Neural cell (in vitro differentiated cells): ENCODE data around the gene HFM1. TPM values are rescaled to one million over a fixed set of nuclear protein-coding genes. Genes with fewer than 3 reads are reported as not detected.

Source experiments
- H2AFZ ChIP-seq: fragments of 200-600, 300-800 bp; sonication (generic), shearing (Covaris generic); 2 replicates; pipeline ENCODE4 v1.6.0; 2014; ENCODE audit warnings: low read depth, mild to moderate bottlenecking, antibody characterized with exemption, low read length, moderate library complexity
- H3F3A ChIP-seq: fragments of 200-600 bp; shearing (Covaris generic); 2 replicates; pipeline ENCODE4 v1.6.1; 2016; ENCODE audit warnings: mild to moderate bottlenecking, moderate library complexity, mixed read lengths, antibody characterized with exemption, low read length; ENCODE audit not compliant: insufficient read depth, poor library complexity, severe bottlenecking
- H3K27ac ChIP-seq: fragments of 200-600, 300-800 bp; sonication (generic), shearing (Covaris generic); 2 replicates; pipeline ENCODE4 v1.5.1; 2014; ENCODE audit warnings: mild to moderate bottlenecking, low read length, moderate library complexity
- H3K27me3 ChIP-seq: fragments of 300-800, 200-600 bp; sonication (generic), shearing (Covaris generic); 2 replicates; pipeline ENCODE4 v1.6.0; 2014; ENCODE audit warnings: mild to moderate bottlenecking, low read depth, low read length, moderate library complexity; ENCODE audit not compliant: insufficient read depth
- H3K36me3 ChIP-seq: fragments of 300-800, 200-600 bp; sonication (generic), shearing (Covaris generic); 2 replicates; pipeline ENCODE4 v1.5.1; 2014; ENCODE audit warnings: mild to moderate bottlenecking, antibody characterized with exemption, low read length, moderate library complexity; ENCODE audit not compliant: insufficient read depth
- H3K4me2 ChIP-seq: fragments of 300-800, 200-600 bp; sonication (generic), shearing (Covaris generic); 2 replicates; pipeline ENCODE4 v1.6.0; 2014; ENCODE audit warnings: mild to moderate bottlenecking, low read length
- H3K4me3 ChIP-seq: fragments of 300-800, 200-600 bp; sonication (generic), shearing (Covaris generic); 2 replicates; pipeline ENCODE4 v1.5.1; 2014; ENCODE audit warnings: mild to moderate bottlenecking, low read length, moderate library complexity
- H3K79me2 ChIP-seq: fragments of 200-600 bp; shearing (Covaris generic); replicated peaks from 2 replicates; pipeline ENCODE4 v1.6.0; 2014; ENCODE audit warnings: mild to moderate bottlenecking, low read length, moderate library complexity; ENCODE audit not compliant: insufficient read depth
- H3K9ac ChIP-seq: fragments of 300-800, 200-600 bp; sonication (generic), shearing (Covaris generic); 2 replicates; pipeline ENCODE4 v1.6.1; 2016; ENCODE audit warnings: mild to moderate bottlenecking, low read length, mixed read lengths
- H3K9me2 ChIP-seq: fragments of 200-600 bp; shearing (Covaris generic); 2 replicates; pipeline ENCODE4 v1.6.1; 2016; ENCODE audit warnings: mild to moderate bottlenecking, low read length, mixed read lengths; ENCODE audit not compliant: insufficient read depth
- H3K9me3 ChIP-seq: fragments of 200-600, 300-800 bp; sonication (generic), shearing (Covaris generic); 2 replicates; pipeline ENCODE4 v1.6.1; 2016; ENCODE audit warnings: mild to moderate bottlenecking, mixed run types, low read length, moderate library complexity, mixed read lengths
- H4K20me1 ChIP-seq: fragments of 200-600 bp; shearing (Covaris generic); 2 replicates; pipeline ENCODE4 v1.6.1; 2016; ENCODE audit warnings: mild to moderate bottlenecking, mixed run types; ENCODE audit not compliant: insufficient read depth
- EP300 ChIP-seq: fragments of 450-650 bp; conservative IDR thresholded peaks from 2 replicates; pipeline ENCODE4 v1.6.1; 2014; ENCODE audit warnings: antibody characterized with exemption, mild to moderate bottlenecking, moderate library complexity; ENCODE audit not compliant: poor library complexity, severe bottlenecking
- EZH2 ChIP-seq: fragments of 200-600, 300-800 bp; shearing (Covaris generic), sonication (generic); IDR thresholded peaks from 2 replicates; pipeline ENCODE4 v1.6.1; 2014; ENCODE audit warnings: antibody characterized with exemption, low read length, borderline replicate concordance, mild to moderate bottlenecking; ENCODE audit not compliant: insufficient read depth, poor library complexity, severe bottlenecking
- MXI1 ChIP-seq: fragments of 450-650 bp; conservative IDR thresholded peaks from 2 replicates; pipeline ENCODE4 v1.6.1; 2014; ENCODE audit warnings: antibody characterized with exemption, mild to moderate bottlenecking; ENCODE audit not compliant: poor library complexity, severe bottlenecking
- POLR2AphosphoS5 ChIP-seq: IDR thresholded peaks from 2 replicates; pipeline ENCODE4 v1.6.1; 2012
- RAD21 ChIP-seq: fragments of 450-650 bp; conservative IDR thresholded peaks from 2 replicates; pipeline ENCODE4 v1.6.1; 2014; ENCODE audit warnings: antibody characterized with exemption, mild to moderate bottlenecking, moderate library complexity
- SMC3 ChIP-seq: fragments of 450-650 bp; conservative IDR thresholded peaks from 2 replicates; pipeline ENCODE4 v1.6.1; 2014; ENCODE audit warnings: antibody characterized with exemption, mild to moderate bottlenecking, moderate library complexity; ENCODE audit not compliant: poor library complexity
- TAF1 ChIP-seq: IDR thresholded peaks from 2 replicates; pipeline ENCODE4 v1.6.1; 2012; ENCODE audit warnings: low read depth
- polyA plus RNA-seq: library from polyadenylated mRNA; depleted of rRNA; stranded (reverse); fragments of >200 nt; gene quantifications from 2 replicates; pipeline ENCODE4 v1.2.3, GENCODE V29; 2014
- TF ChIP-seq, protein P1 (sequence below): fragments of 450-650 bp; IDR thresholded peaks from 2 replicates; pipeline ENCODE4 v1.5.1; 2014; ENCODE audit warnings: antibody characterized with exemption, mild to moderate bottlenecking, moderate library complexity; ENCODE audit not compliant: poor library complexity, severe bottlenecking
- TF ChIP-seq, protein P2 (sequence below): IDR thresholded peaks from 2 replicates; pipeline ENCODE4 v1.6.1; 2012; ENCODE audit warnings: borderline replicate concordance

The HFM1 gene
- polyA plus RNA-seq, 1 donor from 2014 or later: 30.5 TPM

DNA sequence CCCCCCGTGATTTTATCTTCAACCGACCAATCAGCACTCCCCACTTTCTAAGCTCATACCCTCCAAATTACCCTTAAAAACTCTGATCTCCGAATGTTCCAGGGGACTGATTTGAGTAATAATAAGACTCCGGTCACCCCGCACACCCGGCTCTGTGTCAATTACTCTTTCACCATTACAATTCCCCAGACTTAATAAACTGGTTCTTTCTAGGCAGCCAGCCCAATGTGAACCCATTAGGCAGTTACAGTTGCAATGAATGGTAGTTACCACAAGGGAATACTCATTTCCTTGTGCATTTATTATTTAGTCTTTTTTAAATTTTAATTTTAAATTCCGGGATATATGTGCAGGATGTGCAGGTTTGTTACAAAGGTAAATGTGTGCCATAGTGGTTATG is 177.9 kb downstream of the HFM1 start:
- H3K9ac ChIP-seq: no peak overlapping the region
- no peaks in the 10 kb centered on the region for H4K20me1 ChIP-seq

DNA sequence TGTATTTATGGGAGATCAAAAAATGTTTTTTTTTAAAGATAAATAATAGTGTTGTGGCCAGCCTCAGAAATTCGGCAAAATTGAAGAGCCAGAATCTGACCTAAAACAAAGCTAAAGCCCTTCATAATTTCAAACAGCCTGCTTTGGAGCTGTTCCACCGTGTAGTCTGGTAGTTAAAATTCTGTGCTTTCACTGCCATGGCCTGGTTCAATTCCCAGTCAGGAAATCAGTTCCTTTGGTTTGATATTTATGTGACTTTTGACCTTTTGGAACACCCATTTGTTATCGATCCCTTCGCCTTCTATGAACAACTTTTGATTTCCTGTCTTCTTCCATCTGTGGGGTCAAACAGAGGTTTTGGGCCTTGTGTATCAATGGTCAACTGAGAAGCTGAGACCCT is 179.8 kb downstream of the HFM1 start:
- no peaks in the 10 kb centered on the region for H3K9me2 ChIP-seq
- no peak overlapping the region for H2AFZ ChIP-seq
- no peaks in the 10 kb centered on the region for H3K9me3 ChIP-seq
- H3K79me2 ChIP-seq: no peaks in the 10 kb centered on the region
- no peak overlapping the region for H3K4me3 ChIP-seq
- TF ChIP-seq, protein P1, sequence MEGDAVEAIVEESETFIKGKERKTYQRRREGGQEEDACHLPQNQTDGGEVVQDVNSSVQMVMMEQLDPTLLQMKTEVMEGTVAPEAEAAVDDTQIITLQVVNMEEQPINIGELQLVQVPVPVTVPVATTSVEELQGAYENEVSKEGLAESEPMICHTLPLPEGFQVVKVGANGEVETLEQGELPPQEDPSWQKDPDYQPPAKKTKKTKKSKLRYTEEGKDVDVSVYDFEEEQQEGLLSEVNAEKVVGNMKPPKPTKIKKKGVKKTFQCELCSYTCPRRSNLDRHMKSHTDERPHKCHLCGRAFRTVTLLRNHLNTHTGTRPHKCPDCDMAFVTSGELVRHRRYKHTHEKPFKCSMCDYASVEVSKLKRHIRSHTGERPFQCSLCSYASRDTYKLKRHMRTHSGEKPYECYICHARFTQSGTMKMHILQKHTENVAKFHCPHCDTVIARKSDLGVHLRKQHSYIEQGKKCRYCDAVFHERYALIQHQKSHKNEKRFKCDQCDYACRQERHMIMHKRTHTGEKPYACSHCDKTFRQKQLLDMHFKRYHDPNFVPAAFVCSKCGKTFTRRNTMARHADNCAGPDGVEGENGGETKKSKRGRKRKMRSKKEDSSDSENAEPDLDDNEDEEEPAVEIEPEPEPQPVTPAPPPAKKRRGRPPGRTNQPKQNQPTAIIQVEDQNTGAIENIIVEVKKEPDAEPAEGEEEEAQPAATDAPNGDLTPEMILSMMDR: no peak
- no peak for TF ChIP-seq SMC3
- TF ChIP-seq, protein P2, sequence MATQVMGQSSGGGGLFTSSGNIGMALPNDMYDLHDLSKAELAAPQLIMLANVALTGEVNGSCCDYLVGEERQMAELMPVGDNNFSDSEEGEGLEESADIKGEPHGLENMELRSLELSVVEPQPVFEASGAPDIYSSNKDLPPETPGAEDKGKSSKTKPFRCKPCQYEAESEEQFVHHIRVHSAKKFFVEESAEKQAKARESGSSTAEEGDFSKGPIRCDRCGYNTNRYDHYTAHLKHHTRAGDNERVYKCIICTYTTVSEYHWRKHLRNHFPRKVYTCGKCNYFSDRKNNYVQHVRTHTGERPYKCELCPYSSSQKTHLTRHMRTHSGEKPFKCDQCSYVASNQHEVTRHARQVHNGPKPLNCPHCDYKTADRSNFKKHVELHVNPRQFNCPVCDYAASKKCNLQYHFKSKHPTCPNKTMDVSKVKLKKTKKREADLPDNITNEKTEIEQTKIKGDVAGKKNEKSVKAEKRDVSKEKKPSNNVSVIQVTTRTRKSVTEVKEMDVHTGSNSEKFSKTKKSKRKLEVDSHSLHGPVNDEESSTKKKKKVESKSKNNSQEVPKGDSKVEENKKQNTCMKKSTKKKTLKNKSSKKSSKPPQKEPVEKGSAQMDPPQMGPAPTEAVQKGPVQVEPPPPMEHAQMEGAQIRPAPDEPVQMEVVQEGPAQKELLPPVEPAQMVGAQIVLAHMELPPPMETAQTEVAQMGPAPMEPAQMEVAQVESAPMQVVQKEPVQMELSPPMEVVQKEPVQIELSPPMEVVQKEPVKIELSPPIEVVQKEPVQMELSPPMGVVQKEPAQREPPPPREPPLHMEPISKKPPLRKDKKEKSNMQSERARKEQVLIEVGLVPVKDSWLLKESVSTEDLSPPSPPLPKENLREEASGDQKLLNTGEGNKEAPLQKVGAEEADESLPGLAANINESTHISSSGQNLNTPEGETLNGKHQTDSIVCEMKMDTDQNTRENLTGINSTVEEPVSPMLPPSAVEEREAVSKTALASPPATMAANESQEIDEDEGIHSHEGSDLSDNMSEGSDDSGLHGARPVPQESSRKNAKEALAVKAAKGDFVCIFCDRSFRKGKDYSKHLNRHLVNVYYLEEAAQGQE: no peak
- H4K20me1 ChIP-seq: no peaks in the 10 kb centered on the region
- no peaks in the 10 kb centered on the region for H3K36me3 ChIP-seq
- H3K27me3 ChIP-seq: no peaks in the 10 kb centered on the region
- H3K27ac ChIP-seq: no peak overlapping the region
- H3F3A ChIP-seq: no peaks in the 10 kb centered on the region
- no peak overlapping the region for H3K9ac ChIP-seq
- H3K4me2 ChIP-seq: no peak overlapping the region

More for the DNA sequence above, 177.9 kb downstream of the HFM1 start:
- no peaks in the 10 kb centered on the region for H3K79me2 ChIP-seq
- H3K27me3 ChIP-seq: no peaks in the 10 kb centered on the region
- H3K36me3 ChIP-seq: no peaks in the 10 kb centered on the region
- H2AFZ ChIP-seq: no peak overlapping the region
- no peak overlapping the region for H3K27ac ChIP-seq
- no peaks in the 10 kb centered on the region for H3K9me2 ChIP-seq
- no peak overlapping the region for H3K4me2 ChIP-seq
- TF ChIP-seq TAF1 (no peak), RAD21 (no peak), EP300 (no peak), SMC3 (no peak), EZH2 (no peak), POLR2AphosphoS5 (no peak), MXI1 (no peak)
- TF ChIP-seq, protein P1: no peak
- TF ChIP-seq, protein P2: no peak
- no peaks in the 10 kb centered on the region for H3F3A ChIP-seq
- H3K9me3 ChIP-seq: no peaks in the 10 kb centered on the region
- no peak overlapping the region for H3K4me3 ChIP-seq
